DND-41 (cell line): Measurements from ENCODE around the gene KRTAP19-8.

Experiments
- ATAC-seq: fragments of 200-7000 bp; cut with Tn5 transposase; 3 replicates; pipeline ENCODE4 v1.9.1; 2021; ENCODE audit warnings: low read depth; ENCODE audit not compliant: insufficient read depth
- DNase-seq: peaks from one replicate; pipeline ENCODE4 v3.0.0-alpha.2; 2020
- H2AFZ ChIP-seq: 2 replicates; pipeline ENCODE4 v1.6.0; 2012; ENCODE audit warnings: low read depth, low read length
- H3K27ac ChIP-seq: 2 replicates; pipeline ENCODE4 v1.5.1; 2012; ENCODE audit warnings: low read length, inconsistent platforms
- H3K27me3 ChIP-seq: fragments of 200-600 bp; sonication (generic); 2 replicates; pipeline ENCODE4 v1.6.0; 2012; ENCODE audit warnings: low read length, mild to moderate bottlenecking, inconsistent platforms; ENCODE audit not compliant: insufficient read depth, poor library complexity
- H3K36me3 ChIP-seq: 2 replicates; pipeline ENCODE4 v1.5.1; 2012; ENCODE audit warnings: low read length, inconsistent platforms; ENCODE audit not compliant: insufficient read depth
- H3K4me1 ChIP-seq: 2 replicates; pipeline ENCODE4 v1.5.1; 2012; ENCODE audit warnings: mild to moderate bottlenecking, low read length; ENCODE audit not compliant: insufficient read depth
- H3K4me2 ChIP-seq: 2 replicates; pipeline ENCODE4 v1.6.0; 2012; ENCODE audit warnings: mild to moderate bottlenecking, moderate library complexity, low read length, inconsistent platforms; ENCODE audit not compliant: insufficient read depth
- H3K4me3 ChIP-seq, 2 experiments: fragments of 200-600 bp in 1 of 2; shearing (Covaris generic) in 1 of 2; 2 replicates each; pipeline ENCODE4 v1.5.1; 2012 to 2016; ENCODE audit warnings: inconsistent platforms in 2 of 2, low read length in 2 of 2, mild to moderate bottlenecking in 2 of 2, low read depth in 1 of 2, moderate library complexity in 1 of 2
- H3K79me2 ChIP-seq: 2 replicates; pipeline ENCODE4 v1.6.0; 2012; ENCODE audit warnings: low read length, inconsistent platforms; ENCODE audit not compliant: insufficient read depth
- H3K9ac ChIP-seq: 2 replicates; pipeline ENCODE4 v1.6.0; 2012; ENCODE audit warnings: low read depth, mild to moderate bottlenecking, inconsistent platforms, low read length, moderate library complexity
- H3K9me3 ChIP-seq: 2 replicates; pipeline ENCODE4 v1.5.1; 2012; ENCODE audit warnings: low read length, moderate library complexity, mild to moderate bottlenecking, inconsistent platforms; ENCODE audit not compliant: insufficient read depth, severe bottlenecking
- H4K20me1 ChIP-seq: 2 replicates; pipeline ENCODE4 v1.6.0; 2012; ENCODE audit warnings: low read length; ENCODE audit not compliant: insufficient read depth
- EZH2 ChIP-seq: IDR thresholded peaks from 3 replicates; pipeline ENCODE4 v1.6.1; 2012; ENCODE audit warnings: borderline replicate concordance, low read depth, mild to moderate bottlenecking, moderate library complexity, low read length, inconsistent platforms; ENCODE audit not compliant: severe bottlenecking
- TF ChIP-seq, protein P1 (sequence below): IDR thresholded peaks from 2 replicates; pipeline ENCODE4 v1.5.1; 2012; ENCODE audit warnings: borderline replicate concordance, low read length, moderate library complexity, mild to moderate bottlenecking; ENCODE audit not compliant: poor library complexity, severe bottlenecking; ENCODE audit errors: extremely low read depth

Gene KRTAP19-8

DNA sequence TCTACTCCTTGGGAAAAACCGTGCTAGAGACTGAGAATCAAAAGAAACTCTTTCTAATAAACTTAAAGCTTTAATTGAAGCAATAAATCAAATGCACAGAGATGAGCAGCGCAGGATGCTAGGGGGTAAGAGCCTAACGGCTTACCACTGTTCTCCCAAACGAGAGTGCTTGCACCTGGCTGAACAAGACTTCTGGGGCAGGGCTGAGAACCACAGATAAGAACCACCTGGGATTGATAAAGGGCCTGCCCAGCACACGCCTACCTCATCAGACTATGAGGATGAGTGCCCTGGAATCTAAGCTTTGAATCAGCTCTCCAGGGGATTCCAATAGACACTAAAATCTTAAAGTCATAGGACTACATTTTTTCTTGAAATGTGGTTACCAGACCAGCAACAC lies 43.3 kb downstream of the KRTAP19-8 start:
- peaks cover 2% of the 10 kb centered on the region for H3K27me3 ChIP-seq
- DNase-seq, result no peak

DNA sequence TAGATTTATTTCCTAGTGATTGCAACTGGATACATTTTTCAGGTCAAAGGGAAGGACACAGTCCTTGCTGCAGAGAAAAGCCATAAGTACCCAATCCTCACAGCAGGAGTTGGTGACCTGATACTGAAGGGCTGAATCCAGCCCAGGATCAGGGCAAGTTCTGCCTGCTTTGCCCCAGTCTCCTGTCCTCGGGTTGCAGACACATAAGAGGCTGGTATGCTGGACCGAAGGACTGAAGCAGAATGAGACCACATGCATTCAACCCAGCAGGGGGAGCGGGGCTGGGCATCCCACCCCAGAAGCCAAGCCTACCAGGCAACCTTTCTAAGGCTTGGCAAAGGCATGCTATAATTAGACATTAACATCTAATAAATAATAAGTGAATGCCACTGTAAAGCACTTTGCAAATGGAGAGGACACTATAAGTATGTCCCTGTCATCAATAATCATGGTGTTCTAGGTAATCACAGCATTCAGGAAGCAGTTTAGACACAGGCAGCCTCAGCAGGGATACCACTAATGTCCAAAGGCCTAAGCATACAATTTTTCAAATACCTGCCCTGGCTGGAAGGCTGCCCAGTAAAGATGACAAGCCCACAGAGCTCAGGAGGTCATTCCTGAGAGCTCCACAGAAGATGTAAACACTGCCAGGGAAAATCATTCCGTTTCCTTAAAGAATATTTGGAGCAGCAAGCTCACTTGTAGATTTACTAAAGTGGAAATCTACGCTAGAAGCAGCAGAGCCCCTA lies 47.6 kb downstream of the KRTAP19-8 start:
- H2AFZ ChIP-seq, result no peak overlapping the region

More for the DNA sequence above, 43.3 kb downstream of the KRTAP19-8 start:
- H3K9me3 ChIP-seq, result no peaks in the 10 kb centered on the region
- H3K79me2 ChIP-seq, result no peaks in the 10 kb centered on the region
- TF ChIP-seq EZH2, result no peak
- TF ChIP-seq, protein P1, sequence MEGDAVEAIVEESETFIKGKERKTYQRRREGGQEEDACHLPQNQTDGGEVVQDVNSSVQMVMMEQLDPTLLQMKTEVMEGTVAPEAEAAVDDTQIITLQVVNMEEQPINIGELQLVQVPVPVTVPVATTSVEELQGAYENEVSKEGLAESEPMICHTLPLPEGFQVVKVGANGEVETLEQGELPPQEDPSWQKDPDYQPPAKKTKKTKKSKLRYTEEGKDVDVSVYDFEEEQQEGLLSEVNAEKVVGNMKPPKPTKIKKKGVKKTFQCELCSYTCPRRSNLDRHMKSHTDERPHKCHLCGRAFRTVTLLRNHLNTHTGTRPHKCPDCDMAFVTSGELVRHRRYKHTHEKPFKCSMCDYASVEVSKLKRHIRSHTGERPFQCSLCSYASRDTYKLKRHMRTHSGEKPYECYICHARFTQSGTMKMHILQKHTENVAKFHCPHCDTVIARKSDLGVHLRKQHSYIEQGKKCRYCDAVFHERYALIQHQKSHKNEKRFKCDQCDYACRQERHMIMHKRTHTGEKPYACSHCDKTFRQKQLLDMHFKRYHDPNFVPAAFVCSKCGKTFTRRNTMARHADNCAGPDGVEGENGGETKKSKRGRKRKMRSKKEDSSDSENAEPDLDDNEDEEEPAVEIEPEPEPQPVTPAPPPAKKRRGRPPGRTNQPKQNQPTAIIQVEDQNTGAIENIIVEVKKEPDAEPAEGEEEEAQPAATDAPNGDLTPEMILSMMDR, result no peak
- no peaks in the 10 kb centered on the region for H4K20me1 ChIP-seq
- no peak overlapping the region for H3K4me3 ChIP-seq
- no peak for ATAC-seq
- H3K4me1 ChIP-seq, result no peaks in the 10 kb centered on the region
- H3K4me2 ChIP-seq, result no peak overlapping the region
- H2AFZ ChIP-seq, result no peak overlapping the region
- H3K36me3 ChIP-seq, result no peaks in the 10 kb centered on the region
- H3K9ac ChIP-seq, result no peak overlapping the region
- H3K27ac ChIP-seq, result no peak overlapping the region

DNA sequence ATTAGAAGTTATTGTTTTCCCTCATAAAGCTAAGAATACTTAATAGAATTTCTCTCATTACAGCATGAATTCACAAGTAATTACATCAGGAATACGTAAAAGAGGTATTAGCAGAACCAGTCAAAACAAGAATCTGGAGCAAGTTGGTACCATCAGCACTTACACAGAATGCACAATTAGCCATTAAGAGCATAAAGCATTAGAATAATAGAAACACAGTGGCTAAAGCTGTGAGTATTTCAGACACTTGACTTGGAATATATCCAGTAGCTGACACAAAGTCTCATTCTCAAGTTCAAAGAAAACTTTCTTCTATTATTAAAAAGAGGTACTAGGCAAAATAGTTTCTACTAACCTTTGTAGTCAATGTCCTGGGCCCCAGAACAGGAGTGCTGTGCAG lies 49.6 kb downstream of the KRTAP19-8 start:
- no peaks in the 10 kb centered on the region for H3K9me3 ChIP-seq
- H3K36me3 ChIP-seq, result no peaks in the 10 kb centered on the region
- no peaks in the 10 kb centered on the region for H4K20me1 ChIP-seq
- ATAC-seq, result no peak
- DNase-seq, result no peak
- no peak overlapping the region for H3K9ac ChIP-seq
- H3K4me1 ChIP-seq, result no peaks in the 10 kb centered on the region
- TF ChIP-seq, protein P1, result no peak
- no peak for TF ChIP-seq EZH2
- no peaks in the 10 kb centered on the region for H3K79me2 ChIP-seq
- no peak overlapping the region for H3K27ac ChIP-seq
- H3K4me3 ChIP-seq, result no peak overlapping the region
- H3K27me3 ChIP-seq, result peaks cover 15% of the 10 kb centered on the region
- no peak overlapping the region for H3K4me2 ChIP-seq
- H2AFZ ChIP-seq, result no peak overlapping the region

More for the DNA sequence above, 47.6 kb downstream of the KRTAP19-8 start:
- Histone ChIP-seq H3K4me3 (no peak overlapping the region), H3K9ac (no peak overlapping the region), H4K20me1 (no peaks in the 10 kb centered on the region), H3K4me2 (no peak overlapping the region), H3K27ac (no peak overlapping the region), H3K4me1 (no peaks in the 10 kb centered on the region), H3K9me3 (no peaks in the 10 kb centered on the region), H3K36me3 (no peaks in the 10 kb centered on the region), H3K79me2 (no peaks in the 10 kb centered on the region), H3K27me3 (peaks cover 9% of the 10 kb centered on the region)
- DNase-seq (no peak), ATAC-seq (no peak)
- TF ChIP-seq, protein P1, result no peak
- TF ChIP-seq EZH2, result no peak
